Measurements from ENCODE around the gene CCSER2.

- TF ChIP-seq, protein P1, sequence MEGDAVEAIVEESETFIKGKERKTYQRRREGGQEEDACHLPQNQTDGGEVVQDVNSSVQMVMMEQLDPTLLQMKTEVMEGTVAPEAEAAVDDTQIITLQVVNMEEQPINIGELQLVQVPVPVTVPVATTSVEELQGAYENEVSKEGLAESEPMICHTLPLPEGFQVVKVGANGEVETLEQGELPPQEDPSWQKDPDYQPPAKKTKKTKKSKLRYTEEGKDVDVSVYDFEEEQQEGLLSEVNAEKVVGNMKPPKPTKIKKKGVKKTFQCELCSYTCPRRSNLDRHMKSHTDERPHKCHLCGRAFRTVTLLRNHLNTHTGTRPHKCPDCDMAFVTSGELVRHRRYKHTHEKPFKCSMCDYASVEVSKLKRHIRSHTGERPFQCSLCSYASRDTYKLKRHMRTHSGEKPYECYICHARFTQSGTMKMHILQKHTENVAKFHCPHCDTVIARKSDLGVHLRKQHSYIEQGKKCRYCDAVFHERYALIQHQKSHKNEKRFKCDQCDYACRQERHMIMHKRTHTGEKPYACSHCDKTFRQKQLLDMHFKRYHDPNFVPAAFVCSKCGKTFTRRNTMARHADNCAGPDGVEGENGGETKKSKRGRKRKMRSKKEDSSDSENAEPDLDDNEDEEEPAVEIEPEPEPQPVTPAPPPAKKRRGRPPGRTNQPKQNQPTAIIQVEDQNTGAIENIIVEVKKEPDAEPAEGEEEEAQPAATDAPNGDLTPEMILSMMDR (conservative IDR thresholded peaks at IDR 0.05; ENCODE audit: low read length), result no peak
- no peak for TF ChIP-seq EZH2phosphoT487 (IDR thresholded peaks at IDR 0.05; ENCODE audit: borderline replicate concordance)
These were observed 62.9 kb downstream of the CCSER2 start for GRCh38 chr10:84391326-84391725.

Data from Loucy (cell line).